Fibroblast of pulmonary artery (primary cell): ENCODE results near the gene HMX1.

Experiments
- DNase-seq: peaks from one replicate; pipeline ENCODE4 v3.0.0-alpha.2; 2010; ENCODE audit warnings: low read depth
- H3K4me3 ChIP-seq: replicated peaks from 2 replicates; pipeline ENCODE4 v1.5.1; 2011; ENCODE audit warnings: low read depth, mild to moderate bottlenecking, control low read depth, low read length, moderate library complexity
- CTCF ChIP-seq: IDR thresholded peaks from 2 replicates; pipeline ENCODE4 v1.5.1; 2011; ENCODE audit warnings: mild to moderate bottlenecking, control low read depth, low read length, inconsistent platforms; ENCODE audit errors: missing control alignments

HMX1 gene

GRCh38 chr4:8871417-8872401 is at the start of gene HMX1:
HMX1 (minus strand) TSS chr4:8871839; CDS start chr4:8871614, 225 bp downstream.
- no peak for DNase-seq
- H3K4me3 ChIP-seq, result no peak within 1 kb of the TSS
- no peak for TF ChIP-seq CTCF

- no peak for DNase-seq
- no peak for TF ChIP-seq CTCF
- no peak overlapping the region for H3K4me3 ChIP-seq
Measured at GRCh38 chr4:8920969-8921368, 49.3 kb upstream of the HMX1 start.

- TF ChIP-seq CTCF, result no peak
- no peak overlapping the region for H3K4me3 ChIP-seq
- DNase-seq, result no peak
Measured at GRCh38 chr4:8920289-8920965, 48.8 kb upstream of the HMX1 start.

GRCh38 chr4:8919651-8920288 is 48.1 kb upstream of the HMX1 start:
- no peak for TF ChIP-seq CTCF
- no peak for DNase-seq
- no peak overlapping the region for H3K4me3 ChIP-seq

- DNase-seq, result peak; percentile 45
- H3K4me3 ChIP-seq, result no peak overlapping the region
- TF ChIP-seq CTCF, result peak; percentile 85
Measured at GRCh38 chr4:8917868-8918783, 46.5 kb upstream of the HMX1 start.

GRCh38 chr4:8917321-8917811 is 45.7 kb upstream of the HMX1 start:
- no peak overlapping the region for H3K4me3 ChIP-seq
- DNase-seq, result no peak
- TF ChIP-seq CTCF, result no peak
